IPS DF 6.9 (cell line): ENCODE measurements around the gene MATN3.
"Not testable (repeated sequence)": the region's sequence is repeated elsewhere in the genome, so short reads cannot be mapped to it uniquely, and the experiment has no call there.

ENCODE experiments used
- DNase-seq: peaks from one replicate; pipeline ENCODE4 v3.0.0-alpha.2; 2013; ENCODE audit warnings: low read depth, low spot score
- H3K27ac ChIP-seq: one replicate; pipeline ENCODE4 v1.5.1; 2013; ENCODE audit warnings: low read length, control low read depth
- H3K27me3 ChIP-seq: 2 replicates; pipeline ENCODE4 v1.6.1; 2013; ENCODE audit warnings: mild to moderate bottlenecking, low read length; ENCODE audit not compliant: control insufficient read depth, insufficient read depth
- H3K36me3 ChIP-seq: 2 replicates; pipeline ENCODE4 v1.6.1; 2013; ENCODE audit warnings: low read length; ENCODE audit not compliant: control insufficient read depth, insufficient read depth
- H3K4me1 ChIP-seq: 2 replicates; pipeline ENCODE4 v1.6.1; 2013; ENCODE audit warnings: low read length; ENCODE audit not compliant: control insufficient read depth, insufficient read depth
- H3K4me3 ChIP-seq: 2 replicates; pipeline ENCODE4 v1.5.1; 2013; ENCODE audit warnings: mild to moderate bottlenecking, low read length
- H3K9me3 ChIP-seq: 2 replicates; pipeline ENCODE4 v1.6.1; 2013; ENCODE audit warnings: low read length, inconsistent platforms; ENCODE audit not compliant: control insufficient read depth, insufficient read depth
- WGBS: extraction: QIAGEN DNeasy Blood & Tissue Kit; methylation state at CpG from one replicate; pipeline ENCODE4 v1.1.7; 2013; ENCODE audit warnings: mixed read lengths, missing lambda C conversion rate; ENCODE audit not compliant: insufficient read length, insufficient coverage; 5-methylcytosine and 5-hydroxymethylcytosine counted together

The MATN3 gene

DNA sequence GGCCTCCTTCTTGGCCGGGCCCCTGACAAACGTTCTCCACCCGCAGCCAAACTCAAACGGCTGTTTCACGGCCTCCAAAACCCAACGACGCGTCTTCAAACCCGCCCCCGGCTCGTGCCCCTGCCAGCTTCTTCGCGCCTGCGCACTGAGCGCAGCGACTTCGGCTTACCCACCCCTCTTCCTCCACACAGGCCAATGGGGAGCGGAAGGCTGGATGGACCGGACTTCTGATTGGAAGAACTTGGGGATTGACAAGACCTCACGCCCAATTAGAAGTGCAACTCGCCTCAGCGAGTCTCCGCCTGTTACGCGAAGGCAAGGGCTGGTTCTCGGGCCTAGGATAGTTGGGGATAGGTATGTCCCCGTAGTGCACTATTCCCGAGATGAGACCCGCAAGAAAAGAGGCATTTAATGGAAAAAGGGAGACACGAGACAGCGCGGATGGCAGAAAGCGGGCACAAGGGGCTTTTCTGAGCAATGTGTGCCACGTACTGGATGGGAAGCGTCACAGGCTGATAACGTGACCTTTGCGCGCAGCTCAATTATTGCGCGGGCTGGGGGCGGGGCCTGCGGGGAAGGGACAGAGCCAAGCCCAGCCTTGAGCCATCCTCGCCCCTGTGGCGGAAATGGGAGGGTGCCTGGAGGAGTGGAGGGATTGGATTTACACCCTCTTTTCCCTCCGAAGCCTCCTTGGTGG is 39.2 kb upstream of the MATN3 start, which contains the start of gene LAPTM4A:
TSS of gene LAPTM4A (minus strand) at position 97 of the 697 bp plus-strand sequence. CDS start 108 bp downstream, outside the sequence.
- H3K27ac ChIP-seq, result no peak within 1 kb of the TSS
- no peaks in the 10 kb centered on the region for H3K4me1 ChIP-seq
- no CpG with 5 or more reads among the region's 45 CpGs for WGBS
- peak within 1 kb of the TSS; percentile 94 for H3K4me3 ChIP-seq
- no peaks in the 10 kb centered on the region for H3K9me3 ChIP-seq
- DNase-seq, result peak; percentile 99
- H3K27me3 ChIP-seq, result no peaks in the 10 kb centered on the region
- H3K36me3 ChIP-seq, result no peaks in the 10 kb centered on the region

DNA sequence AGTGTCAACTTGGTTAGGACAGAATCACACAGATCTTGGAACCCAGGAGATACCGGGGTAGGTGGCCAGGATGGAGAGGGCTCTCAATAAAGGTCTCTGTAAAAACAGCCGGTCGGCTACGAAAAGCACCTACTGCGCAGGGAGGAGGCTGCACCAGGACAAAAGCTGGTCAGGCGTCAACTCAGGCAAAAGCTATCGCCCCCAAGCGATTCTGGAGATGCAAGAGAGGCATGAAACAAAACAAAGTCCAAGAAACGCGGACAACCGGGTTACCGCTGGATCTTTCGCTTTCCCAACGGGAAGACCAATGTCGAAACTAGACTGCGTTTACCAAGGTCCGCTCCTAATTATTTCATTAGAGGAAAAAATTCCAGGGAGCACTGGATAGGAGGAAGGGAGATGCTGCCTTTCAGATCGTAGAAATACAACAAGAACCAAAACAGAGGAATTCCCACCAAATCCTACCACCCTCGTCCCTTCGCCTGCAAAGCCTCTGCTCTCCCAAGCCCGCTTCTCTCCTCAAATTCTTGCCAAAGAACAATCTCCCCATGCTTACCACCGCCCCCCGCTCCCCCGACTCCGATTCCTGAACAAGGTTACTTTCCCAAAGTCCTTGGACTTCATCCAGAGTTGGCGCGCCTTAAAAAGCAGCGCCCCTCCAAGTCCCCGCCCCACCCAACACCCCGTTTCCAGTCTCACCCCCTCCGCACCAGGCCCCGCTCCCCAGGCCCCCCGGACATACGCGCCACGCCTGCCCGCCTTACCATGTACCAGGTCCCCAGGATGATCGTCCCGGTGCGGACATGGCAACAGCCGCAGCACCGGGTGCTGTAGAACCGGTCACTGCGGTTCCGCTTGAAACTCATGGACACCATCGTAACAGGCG is 38.4 kb upstream of the MATN3 start:
- Histone ChIP-seq H3K9me3 (no peaks in the 10 kb centered on the region), H3K27me3 (no peaks in the 10 kb centered on the region), H3K27ac (no peak overlapping the region), H3K4me3 (peak overlapping the region; percentile 94), H3K4me1 (no peaks in the 10 kb centered on the region), H3K36me3 (no peaks in the 10 kb centered on the region)
- no peak for DNase-seq
- no CpG with 5 or more reads among the region's 47 CpGs for WGBS

- no peaks in the 10 kb centered on the region for H3K9me3 ChIP-seq
- WGBS, result no CpG with 5 or more reads among the region's 10 CpGs
- H3K27ac ChIP-seq, result no peak overlapping the region
- no peak for DNase-seq
- H3K4me3 ChIP-seq, result peak overlapping the region; percentile 94; the same call in 1 of the 2 replicates
- no peaks in the 10 kb centered on the region for H3K27me3 ChIP-seq
- H3K36me3 ChIP-seq, result no peaks in the 10 kb centered on the region
- no peaks in the 10 kb centered on the region for H3K4me1 ChIP-seq
These were observed 37.7 kb upstream of the MATN3 start for GRCh38 chr2:20050104-20050645.

- H3K4me1 ChIP-seq, result no peaks in the 10 kb centered on the region
- WGBS, result no CpG with 5 or more reads among the region's 4 CpGs
- no peak overlapping the region for H3K27ac ChIP-seq
- H3K4me3 ChIP-seq, result peak overlapping the region; percentile 20; the same call in 1 of the 2 replicates
- H3K36me3 ChIP-seq, result no peaks in the 10 kb centered on the region
- H3K9me3 ChIP-seq, result no peaks in the 10 kb centered on the region
- no peaks in the 10 kb centered on the region for H3K27me3 ChIP-seq
- no peak for DNase-seq
These were observed 37.2 kb upstream of the MATN3 start for GRCh38 chr2:20049637-20050036.

DNA sequence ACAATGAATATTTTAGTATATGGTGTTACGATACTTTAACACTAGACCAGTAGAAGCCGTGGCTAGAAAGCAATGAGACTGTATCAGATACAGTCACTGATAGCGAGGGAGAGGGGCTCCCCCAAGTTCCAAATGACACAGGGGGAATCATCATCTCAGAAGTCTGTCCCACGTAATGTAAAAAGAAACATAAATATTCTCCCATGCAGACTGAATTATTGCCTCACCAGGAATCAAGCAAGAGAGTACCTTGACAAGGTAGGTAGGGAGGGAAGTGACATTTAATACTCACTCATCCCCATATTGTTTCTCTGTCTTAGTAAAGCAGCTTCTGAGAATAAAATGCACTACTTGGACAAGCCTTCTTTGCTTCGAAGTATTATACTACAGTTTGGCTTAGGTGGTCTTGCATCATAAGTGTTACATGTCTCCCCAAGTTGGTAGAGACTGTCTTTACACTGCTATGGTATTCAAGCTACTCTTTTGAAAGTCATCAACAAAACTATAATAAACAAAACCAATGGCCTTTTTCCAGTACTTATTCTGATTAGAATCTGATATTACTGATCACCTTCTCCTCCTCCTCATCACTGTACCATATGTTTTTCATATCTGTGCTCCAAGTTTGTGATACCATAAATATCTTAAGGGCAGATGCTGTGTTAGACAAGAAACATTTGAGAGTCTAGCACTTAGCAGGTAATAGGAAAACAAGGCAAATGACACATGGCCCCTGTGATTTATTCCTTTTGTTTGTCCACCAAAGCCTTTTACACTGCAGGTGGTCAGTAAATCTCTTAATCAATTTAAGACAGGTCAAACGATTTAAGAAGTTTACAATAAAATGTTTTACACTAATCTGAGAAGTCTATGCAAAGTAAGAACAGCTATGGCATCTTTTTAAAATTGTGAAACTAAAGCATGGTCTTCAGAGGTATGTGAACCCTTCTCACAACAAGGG is 36.3 kb upstream of the MATN3 start:
- WGBS, result no CpG with 5 or more reads among the region's 6 CpGs
- no peaks in the 10 kb centered on the region for H3K4me1 ChIP-seq
- H3K27ac ChIP-seq, result no peak overlapping the region
- H3K27me3 ChIP-seq, result no peaks in the 10 kb centered on the region
- no peaks in the 10 kb centered on the region for H3K9me3 ChIP-seq
- DNase-seq, result no peak
- H3K4me3 ChIP-seq, result no peak overlapping the region; the same call in 1 of the 2 replicates
- no peaks in the 10 kb centered on the region for H3K36me3 ChIP-seq

GRCh38 chr2:20045712-20046292 is 33.3 kb upstream of the MATN3 start:
- H3K4me3 ChIP-seq, DNase-seq, H3K36me3 ChIP-seq, H3K4me1 ChIP-seq, H3K27me3 ChIP-seq, H3K9me3 ChIP-seq, H3K27ac ChIP-seq: not testable (repeated sequence)
- no CpG with 5 or more reads among the region's 4 CpGs for WGBS

- Histone ChIP-seq H3K27ac (no peak overlapping the region), H3K4me3 (no peak overlapping the region), H3K4me1 (no peaks in the 10 kb centered on the region), H3K36me3 (peaks cover 2% of the 10 kb centered on the region; the same call in 1 of the 2 replicates), H3K27me3 (no peaks in the 10 kb centered on the region), H3K9me3 (no peaks in the 10 kb centered on the region)
- DNase-seq, result no peak
- no CpG with 5 or more reads among the region's 4 CpGs for WGBS
These were observed 32.3 kb upstream of the MATN3 start for GRCh38 chr2:20044778-20045177.

GRCh38 chr2:20042531-20042930 is 30.1 kb upstream of the MATN3 start:
- Histone ChIP-seq H3K4me1 (no peaks in the 10 kb centered on the region), H3K27ac (no peak overlapping the region), H3K36me3 (peaks cover 3% of the 10 kb centered on the region; the same call in 1 of the 2 replicates), H3K9me3 (no peaks in the 10 kb centered on the region), H3K4me3 (no peak overlapping the region), H3K27me3 (no peaks in the 10 kb centered on the region)
- WGBS, result no CpG with 5 or more reads among the region's 2 CpGs
- no peak for DNase-seq

- no CpG with 5 or more reads among the region's 8 CpGs for WGBS
- DNase-seq, result no peak
- peaks cover 6% of the 10 kb centered on the region; the same call in 1 of the 2 replicates for H3K36me3 ChIP-seq
- H3K4me1 ChIP-seq, result no peaks in the 10 kb centered on the region
- no peak overlapping the region for H3K4me3 ChIP-seq
- no peaks in the 10 kb centered on the region for H3K27me3 ChIP-seq
- H3K27ac ChIP-seq, result no peak overlapping the region
- H3K9me3 ChIP-seq, result no peaks in the 10 kb centered on the region
These were observed 28.2 kb upstream of the MATN3 start for GRCh38 chr2:20040489-20041172.
